ENCODE measurements around the gene AOPEP.
"Not testable (repeated sequence)": the region's sequence is repeated elsewhere in the genome, so short reads cannot be mapped to it uniquely, and the experiment has no call there.

Gene AOPEP

DNA sequence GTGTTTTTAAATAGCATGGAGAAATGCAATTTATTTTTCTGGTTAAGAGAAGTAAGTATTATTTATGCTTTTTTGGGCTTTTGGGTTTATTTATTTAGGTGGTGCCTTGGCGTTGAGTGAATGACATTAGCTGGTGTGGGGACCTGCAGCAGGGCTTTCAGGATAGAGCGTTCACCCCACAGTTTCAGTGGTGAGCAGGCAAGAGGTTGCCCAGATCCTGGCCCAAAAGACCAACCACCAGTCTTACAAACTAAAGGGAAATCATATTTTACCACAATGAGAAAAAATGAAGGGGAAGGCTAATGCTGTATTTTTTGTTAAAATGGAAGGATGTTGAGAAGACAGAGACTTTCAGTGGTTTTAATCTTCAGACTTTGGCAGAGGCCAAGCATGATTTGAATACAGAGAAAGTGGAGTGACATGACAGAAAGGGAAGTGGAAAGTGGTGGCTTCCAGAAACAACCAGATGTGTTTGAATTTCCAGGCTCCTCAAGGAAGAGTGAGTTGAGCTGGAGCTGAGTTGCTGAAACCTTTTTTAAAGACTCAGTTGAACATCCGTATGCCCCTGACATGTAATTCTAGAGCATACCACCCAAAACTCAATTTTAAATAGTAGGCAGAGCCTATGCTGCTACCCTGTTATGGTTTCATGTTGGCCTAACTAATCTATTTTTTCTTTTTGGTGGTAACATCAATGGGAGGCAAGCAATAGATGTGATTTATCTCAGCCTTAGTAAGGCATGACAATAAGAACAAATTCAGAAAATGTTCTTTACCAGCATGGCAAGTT is 94.8 kb downstream of the AOPEP start:
- no peak for DNase-seq

DNA sequence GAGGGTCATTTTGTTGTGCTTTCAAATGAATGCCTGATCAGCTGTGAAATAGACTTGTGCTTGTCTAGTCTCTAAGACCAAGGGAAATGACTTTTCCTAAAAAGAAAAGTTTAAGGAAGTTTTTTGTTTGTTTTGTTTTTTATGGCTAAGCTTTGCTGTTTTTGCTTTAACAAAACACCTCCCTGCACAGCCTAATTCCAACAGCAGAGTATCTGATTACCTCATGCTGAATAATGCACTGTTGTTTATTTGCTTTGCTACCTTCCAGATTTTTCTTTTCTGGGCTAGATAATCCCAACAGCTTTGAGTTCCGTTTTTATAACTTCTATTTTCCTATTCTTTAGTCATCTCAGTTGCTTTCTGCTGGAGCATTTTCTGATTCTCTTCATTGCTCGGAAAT is 95.8 kb downstream of the AOPEP start:
- DNase-seq, result no peak

DNA sequence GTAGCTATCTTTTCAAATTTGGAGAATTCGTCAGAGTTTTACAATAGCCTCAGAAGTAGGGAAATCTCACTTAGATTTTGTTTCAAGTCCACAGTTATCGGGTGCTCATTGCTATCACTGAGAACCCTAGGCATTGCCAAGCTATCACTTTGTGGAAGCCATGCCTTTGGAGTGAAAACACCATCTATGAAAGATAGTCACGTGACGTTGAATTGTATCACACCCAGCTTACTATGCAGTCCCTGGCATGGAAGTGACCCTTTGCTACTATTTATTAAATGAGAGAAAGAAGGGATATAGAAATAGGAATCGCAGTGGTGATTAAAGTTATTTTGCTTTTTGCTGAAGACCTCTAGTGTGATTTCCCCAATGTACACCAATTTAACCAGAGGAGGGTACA is 97.2 kb downstream of the AOPEP start:
- DNase-seq, result no peak

DNA sequence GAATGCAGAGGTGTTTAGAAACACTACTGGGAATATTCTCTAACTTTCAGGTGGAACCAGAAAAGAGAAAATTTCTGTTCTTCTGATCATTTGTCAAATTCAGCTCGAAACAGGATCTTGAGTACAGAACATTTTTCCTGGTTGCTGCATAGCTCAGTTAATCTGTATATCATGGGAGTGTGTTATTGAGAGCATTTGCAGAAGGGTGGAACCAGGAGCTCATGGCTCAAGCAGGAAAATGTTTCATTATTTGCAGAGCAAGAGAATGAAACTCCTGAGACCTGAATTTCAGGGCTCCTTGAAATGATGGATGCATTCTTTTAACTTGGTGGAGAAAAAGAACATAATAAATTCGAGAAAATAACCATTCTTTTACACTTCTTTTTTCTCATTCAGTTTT is 97.9 kb downstream of the AOPEP start:
- DNase-seq, result no peak

DNA sequence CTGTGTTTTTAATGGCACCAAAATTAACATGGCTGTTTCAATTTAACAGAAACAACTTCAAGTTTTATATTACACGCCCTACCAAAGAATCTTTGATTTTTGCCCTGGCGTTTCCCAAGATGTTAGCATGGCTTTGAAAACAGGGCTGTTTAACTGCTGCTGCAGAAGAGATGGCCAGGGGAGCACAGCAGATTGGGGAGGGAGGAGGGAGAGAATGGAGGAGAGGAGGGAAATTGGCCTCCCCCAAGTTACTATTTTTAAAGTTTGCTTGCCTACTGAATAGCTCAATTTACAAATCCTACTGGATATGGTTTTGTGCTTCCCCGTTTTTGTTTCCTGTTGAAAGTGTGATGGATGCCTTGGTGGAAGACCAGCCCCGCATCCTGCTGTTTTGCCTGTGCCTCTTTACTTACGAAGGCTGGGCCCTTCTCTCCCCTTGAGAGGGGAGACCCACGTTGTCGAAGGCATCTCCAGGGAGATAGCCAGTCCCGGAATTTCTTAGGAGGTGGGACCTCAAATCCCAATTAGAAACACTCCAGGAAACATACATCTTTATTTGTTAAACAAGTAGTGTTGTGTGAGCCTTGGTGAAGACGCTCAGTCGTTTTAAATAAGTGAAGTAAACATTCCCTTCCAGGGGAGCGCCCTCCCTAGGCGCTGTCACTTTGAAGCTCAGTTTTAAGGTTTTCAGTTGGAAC is 98.6 kb downstream of the AOPEP start:
- DNase-seq, result no peak

DNA sequence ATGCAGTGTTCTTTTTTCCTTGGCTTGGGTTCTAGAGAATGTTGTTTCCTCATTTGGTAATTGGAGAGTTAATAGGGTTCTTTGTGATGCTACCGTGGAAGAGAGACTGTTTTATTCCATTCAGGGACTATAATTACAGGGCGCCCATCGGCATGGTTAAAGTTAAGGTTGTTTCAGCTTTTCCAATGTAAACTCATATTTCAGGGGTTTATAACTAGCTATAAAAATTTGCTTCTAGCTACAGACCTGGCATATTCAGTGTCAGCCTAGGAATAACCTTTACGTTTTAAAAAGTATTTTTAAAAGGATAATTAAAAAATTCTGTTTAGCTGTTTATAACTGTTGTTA is 99.1 kb downstream of the AOPEP start:
- DNase-seq, result no peak

DNA sequence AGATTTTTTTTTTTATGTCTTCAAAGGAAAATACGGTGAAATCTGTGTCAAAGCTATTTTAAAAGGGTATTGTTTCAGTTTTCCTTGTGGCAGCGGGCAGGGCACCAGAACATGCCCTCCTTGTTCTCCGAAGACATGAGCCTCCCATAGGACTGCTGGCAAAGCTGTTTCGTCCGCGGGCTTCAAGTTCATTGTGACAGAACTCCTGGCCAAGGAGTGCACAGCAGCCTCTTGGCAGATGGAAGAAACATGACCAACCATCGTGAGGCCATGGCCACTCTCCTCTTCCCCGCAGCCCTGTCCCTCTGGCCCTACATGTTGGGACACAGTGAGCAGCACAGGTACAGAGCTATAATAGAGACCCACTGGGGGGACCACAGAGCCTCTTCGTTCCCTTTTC is 99.5 kb downstream of the AOPEP start:
- no peak for DNase-seq

DNA sequence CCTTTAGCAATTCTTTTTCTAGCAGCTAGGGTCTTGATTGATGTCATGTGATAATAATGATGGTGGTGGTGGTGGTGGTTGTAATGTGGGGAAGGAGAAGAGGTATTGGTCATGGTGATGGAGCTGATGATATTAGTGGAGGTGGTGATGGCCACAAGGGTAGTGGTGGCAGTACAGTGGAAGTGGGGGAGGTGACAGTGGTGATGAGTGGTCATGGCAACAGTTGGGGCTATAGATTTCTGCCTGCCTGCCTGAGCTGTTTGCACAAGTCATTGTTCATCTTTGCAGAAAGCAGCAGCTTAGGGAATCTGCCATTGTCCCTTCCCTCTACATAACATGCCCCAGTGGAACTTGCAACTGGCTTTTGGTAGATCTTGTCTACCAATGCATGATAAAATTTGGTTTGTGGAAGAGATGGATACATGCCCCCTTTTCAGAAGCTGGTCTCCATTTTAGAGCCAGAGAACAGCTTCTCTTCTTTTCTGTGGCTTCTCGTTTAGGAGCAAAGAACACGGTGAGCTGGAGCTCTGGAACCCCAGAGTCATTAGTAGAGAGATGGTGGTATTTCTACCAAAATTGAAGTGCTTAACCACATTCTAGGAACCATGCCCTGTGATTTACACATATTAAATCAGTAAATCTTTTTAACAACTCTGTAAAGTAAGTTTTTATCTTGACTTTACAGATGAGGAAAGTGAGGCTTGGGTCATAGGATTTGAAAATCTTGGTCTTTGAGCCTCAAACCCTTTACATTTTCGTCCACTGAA is 100.3 kb downstream of the AOPEP start:
- no peak for DNase-seq

DNA sequence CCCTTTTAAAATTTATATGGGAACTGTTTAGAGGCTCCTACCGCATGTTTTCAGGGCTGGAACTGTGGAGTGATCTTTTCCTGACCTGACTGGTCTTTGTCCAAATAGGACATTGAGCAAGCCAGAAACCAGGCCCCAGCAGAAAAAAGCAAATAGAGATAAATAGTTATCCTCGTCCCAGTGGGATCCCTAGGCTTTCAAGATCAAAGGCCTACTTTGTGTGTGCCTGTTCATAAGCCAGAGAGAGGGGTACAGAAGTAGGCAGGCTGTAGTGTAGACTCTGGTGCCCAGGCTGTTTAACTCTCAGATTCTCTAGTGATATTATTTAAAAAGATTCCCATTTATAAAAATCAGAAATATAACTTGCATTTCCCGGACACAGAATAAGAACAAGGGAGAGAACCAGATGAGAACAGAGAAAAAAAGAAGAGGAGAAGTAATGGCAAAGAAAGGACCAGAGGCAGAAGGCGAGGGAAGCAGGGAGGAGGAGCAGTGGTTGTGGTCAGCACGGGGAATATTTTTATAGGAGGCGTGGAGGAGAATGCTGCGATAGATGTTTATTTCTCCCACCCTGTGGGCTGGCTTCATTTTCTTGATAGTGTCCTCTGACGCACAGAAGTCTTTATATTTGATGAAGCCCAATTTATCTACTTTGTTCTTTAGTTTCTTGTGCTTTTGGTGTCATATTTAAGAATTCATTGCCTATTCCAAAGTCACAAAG is 101.2 kb downstream of the AOPEP start:
- DNase-seq, result no peak

DNA sequence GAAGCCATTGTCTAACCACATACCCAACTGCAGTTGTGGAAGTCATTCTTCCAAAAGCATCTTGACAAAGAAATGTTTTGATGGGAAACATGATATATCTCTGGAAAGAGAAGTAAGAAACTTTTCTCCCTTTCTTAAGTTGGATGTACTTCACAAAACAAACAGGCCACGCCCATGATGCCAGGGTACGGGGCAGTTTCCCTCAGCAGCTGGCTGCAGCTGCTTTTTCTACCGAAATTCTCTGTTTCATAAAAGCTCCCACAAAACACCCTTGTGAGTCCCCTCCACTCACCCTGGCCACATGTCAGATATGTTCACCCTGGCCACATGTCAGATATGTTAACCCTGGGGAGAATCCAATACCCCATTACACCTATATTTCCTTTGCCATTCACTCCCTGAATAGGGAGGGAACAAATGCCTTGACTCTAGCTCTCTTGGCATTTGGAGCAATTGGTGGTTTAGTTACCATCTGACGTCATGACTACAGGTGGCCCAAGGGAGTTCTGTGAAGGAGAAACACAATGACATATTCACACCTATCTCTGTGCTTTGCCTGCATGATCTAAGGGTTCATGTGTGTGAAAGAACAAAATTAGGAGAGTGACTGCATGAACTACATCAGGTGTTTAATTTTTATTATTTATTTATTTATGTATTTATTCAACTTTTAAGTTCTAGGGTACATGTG is 103.0 kb downstream of the AOPEP start:
- DNase-seq, result no peak

DNA sequence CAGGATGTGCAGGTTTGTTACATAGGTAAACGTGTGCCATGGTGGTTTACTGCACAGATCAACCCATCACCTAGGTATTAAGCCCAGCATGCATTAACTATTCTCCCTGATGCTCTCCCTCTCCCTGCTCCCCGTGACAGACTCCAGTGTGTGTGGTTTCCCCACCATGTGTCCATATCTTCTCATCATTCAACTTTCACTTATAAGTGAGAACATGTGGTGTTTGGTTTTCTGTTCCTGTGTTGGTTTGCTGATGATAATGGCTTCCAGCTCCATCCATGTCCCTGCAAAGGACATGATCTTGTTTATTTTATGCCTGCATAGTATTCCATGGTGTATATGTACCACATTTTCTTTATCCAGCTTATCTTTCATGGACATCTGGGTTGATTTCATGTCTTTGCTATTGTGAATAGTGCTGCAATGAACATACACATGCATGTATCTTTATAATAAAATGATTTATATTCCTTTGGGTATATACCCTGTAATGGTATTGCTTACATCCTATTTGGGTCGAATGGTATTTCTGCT is 103.6 kb downstream of the AOPEP start:
- not testable (repeated sequence) for DNase-seq

DNA sequence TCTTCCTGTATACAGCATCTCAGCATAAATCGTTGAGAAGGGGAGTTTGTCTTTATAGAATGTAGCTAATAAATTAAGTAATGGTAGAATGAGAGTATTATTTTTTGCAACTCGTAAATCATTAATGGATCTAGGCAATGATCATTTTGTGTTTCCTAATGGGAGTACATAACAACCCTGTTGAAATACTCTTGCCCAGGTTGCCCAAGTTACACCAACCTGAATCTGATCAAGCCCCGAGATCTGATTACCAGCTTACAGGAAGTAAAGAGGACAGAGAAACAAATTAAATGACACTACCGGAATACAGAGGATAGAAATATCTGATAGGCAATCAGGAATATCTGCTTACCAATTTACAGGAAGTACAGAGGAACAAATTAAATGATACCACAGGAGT is 107.3 kb downstream of the AOPEP start:
- DNase-seq, result no peak

DNA sequence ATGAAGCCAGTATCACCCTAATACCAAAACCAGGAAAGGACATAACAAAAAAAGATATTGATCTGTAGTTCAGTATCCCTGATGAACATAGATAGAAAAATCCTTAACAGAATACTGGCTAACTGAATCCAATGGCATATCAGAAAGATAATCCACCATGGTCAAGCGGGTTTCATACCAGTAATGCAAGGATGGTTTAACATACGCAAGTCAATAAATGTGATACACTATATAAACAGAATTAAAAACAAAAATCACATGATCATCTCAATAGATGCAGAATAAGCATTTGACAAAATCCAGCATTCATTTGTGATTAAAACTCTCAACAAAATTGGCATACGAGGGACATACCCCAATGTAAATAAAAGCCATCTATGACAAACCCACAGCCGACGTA is 110.9 kb downstream of the AOPEP start:
- DNase-seq, result no peak

DNA sequence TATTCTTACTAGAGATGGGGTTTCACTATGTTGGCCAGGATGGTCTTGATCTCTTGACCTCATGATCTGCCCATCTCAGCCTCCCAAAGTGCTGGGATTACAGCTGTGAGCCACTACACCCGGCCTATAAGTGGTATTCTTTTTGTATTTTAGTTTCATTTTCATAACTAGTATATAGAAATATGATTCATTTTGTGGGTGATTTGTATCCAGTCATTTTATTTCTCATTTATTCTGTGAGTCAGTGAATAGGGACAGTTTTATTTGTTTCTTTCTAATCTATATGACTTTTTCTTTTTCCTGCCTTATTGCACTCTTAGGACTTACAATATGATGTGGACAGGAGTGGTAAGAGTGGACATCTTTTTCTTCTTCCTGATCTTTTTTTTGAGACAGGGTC is 112.9 kb downstream of the AOPEP start:
- DNase-seq, result no peak

DNA sequence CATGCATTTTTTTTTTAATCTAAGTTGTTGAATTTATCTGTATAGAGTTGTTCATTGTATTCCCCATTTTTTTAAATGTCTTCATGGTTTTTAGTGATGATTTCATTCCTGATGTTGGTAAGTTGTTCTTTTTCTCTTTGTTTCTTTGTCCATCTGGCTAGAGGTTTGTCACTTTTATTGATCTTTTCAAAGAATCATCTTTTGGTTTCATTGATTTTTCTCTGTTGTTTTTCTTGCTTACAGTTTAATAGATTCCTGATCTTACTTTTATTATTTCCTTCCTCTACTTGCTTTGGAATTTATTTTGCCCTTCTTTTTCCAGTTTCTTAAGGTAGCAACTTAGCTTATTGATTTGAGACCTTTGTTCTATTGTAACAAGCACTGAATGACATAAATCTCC is 114.2 kb downstream of the AOPEP start:
- no peak for DNase-seq

DNA sequence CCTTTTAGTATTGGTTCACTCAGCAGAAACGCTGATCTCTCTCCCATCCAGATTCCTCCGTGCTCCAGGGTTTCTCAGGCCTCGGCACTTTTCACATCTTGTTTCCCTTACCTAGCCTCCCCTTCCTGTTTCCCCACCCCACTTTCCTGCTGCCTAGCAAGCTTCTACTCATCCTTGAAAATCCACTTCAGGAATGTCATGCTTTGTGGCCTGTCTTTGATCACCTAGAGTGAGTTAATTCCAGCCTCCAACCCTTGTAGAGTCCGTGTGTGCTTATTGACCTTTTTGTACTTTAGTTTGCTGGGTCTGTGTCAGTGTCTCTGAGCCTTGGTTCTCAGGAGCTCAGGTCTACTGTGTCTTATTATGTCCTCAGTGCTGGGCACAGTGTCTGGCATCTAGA is 116.6 kb downstream of the AOPEP start:
- DNase-seq, result no peak

DNA sequence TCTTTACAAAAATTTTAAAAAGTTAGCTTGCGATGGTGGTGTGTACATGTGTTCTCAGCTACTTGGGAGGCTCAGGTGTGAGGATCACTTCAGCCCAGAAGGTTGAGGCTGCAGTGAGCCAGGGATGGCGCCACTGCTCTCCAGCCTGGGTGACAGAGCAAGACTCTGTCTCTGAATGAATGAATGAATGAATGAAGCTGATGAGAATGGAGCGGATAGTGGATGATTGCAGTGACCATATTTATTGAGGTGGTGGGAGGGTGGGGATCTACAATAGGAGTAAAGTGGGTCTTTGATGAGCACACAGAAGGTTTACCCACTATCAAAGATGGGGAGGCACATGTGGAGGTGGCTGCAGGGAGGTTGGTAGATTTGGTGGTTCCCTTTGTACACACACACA is 120.2 kb downstream of the AOPEP start:
- DNase-seq, result no peak

DNA sequence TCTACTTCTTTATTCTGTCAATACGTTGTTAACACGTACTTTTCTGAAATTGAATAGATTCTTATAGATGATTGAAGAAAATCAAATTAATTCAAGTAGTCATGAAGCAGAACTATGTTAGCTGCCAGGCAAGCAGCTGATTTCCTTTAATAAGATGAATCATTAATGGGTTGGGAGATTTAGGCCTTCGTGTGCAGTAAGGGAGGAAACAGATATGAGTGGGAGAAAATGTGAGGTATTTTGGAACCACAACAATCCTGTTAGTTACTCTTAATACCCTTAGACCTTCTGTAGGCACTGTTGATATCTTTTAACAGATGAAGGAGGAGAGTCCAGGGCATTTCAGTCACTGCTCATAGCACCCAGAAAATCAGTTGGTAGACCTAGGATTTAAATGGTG is 121.0 kb downstream of the AOPEP start:
- no peak for DNase-seq

DNA sequence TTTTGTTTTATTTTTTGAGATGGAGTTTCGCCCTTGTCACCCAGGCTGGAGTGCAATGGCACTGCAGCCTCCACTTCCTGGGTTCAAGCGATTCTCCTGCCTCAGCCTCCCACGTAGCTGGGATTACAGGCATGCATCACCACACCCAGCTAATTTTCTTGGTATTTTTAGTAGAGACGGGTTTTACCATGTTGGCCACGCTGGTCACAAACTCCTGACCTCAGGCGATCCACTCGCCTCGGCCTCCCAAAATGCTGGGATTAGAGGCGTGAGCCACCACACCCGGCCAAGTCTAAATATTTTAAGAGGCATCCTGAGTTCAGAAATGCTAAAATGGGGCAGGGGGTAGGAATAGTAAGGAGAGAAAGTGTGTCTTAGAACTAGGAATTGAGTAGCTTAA is 122.3 kb downstream of the AOPEP start:
- DNase-seq, result not testable (repeated sequence)

DNA sequence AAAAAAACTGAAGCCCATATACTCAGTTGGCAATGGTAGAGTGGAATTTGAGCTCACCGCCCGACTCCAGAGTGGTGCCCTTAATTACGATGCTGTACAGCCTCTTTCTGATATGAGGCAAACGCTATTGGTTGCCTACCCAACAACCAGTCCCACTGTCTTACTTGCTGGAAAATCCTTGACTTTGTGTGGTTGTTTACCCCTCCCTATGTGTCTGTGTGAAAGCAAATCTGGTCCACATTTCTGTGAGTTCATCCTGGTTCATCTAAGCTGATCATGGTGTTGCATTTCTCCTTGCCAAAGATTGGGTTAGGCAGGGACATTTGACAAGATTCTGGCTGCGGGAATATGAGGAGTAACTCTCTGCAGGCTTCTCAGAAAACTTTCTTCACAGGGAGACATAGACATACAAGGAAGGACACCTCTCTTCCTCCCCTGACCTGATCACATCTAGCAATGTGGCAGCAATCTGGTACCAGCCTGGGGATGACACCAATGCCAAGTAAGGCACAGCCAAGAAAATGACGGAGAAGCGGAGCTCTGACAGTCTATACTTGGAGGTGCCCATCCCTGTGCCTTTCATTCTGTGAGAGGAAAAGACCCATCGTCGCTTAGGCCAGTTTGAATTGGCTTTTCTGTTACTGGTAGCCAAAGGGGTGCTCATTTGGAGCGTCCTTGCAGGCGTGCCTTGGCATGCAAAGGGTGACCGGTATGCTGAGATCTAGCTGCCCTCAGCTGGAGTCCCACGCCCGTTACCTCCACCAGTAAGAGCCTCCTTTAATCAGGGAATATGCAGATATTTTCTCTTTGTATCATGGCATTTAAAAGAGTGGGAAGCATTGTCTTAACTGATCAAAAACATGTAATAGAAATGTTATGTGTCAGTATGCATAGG is 124.3 kb downstream of the AOPEP start:
- no peak for DNase-seq

DNA sequence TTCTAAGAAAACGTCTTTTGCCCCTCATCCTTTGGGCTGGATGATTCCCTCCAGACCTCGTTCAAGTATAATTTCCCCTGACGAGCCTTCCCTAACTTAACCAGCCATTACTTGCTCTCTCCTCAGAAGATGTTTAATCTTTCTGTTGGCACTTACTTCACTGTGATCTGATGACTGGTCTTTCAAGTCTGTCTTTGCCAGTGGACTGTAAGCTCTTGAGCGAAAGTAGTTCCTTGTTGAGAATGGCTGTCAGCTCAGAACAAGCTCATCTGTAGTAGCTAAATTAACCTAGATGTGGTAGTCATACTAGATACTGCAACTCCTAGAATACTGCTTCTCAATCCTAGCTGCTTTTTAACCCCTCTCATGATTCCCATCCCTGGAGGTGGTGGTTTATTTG is 125.0 kb downstream of the AOPEP start:
- DNase-seq, result no peak

All from OCI-M1 (cell line).